ENCODE results near the gene NBEAL1.
"Not testable (repeated sequence)": the region's sequence is repeated elsewhere in the genome, so short reads cannot be mapped to it uniquely, and the experiment has no call there.

Gene NBEAL1

DNA sequence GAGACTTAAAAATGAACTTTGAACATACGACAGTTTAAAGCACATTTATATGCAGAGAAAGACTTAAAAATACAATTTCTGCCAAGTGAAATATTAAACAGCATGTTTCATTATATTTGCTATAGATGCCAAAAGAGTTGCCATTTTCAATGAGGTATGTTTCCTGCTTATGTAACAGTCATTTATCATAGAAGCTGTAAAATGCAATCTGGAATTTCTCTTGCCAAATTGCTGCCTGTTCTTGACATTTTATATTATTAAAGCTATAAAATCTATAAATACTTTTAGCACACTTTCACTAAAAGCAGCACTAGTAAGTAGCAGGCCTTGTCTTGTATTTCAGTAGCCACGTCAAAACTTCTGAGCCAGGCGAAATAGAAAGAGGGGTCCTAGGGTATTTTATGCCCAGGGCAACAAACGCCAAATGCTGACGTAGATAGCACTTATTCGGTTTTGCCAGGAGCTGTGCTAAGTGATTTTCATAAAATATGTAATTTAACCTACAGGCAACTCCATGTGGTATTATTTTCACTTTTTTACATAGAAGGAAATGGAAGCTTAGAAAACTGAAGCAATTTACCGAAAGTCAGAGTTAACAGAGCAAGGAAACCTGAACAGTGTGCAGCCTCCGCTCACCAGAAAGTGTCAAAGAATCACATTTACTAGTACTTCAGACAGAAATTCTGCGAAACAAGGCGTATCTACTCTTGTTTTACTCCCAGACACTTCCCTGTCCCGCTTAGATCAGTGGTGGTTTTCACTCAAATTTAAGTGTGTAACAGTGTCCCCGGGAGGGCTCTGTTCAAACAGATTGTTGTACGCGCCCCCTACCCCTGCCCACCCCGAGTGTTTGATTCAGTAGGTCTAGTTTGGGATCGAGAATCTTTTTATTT, 222.9 kb downstream of the NBEAL1 start:
- DNase-seq: no peak

DNA sequence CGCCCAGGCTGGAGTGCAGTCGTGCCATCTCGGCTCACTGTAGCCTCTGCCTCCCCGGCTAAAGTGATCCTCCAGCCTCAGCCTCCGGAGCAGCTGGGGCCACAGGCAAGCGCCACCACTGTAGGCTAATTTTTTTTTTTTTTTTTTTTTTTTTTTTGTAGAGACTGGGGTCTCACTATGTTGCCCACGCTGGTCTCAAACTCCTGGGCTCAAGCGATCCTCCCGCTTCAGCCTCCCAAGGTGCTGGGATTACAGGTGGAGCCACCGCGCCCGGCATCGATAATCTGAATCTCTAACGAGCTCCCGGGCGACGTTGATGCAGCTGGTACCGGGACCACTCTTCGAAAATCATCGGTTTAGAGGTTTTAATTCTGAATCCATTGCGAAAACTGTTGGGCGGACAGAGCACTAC, 223.6 kb downstream of the NBEAL1 start:
- DNase-seq: no peak

DNA sequence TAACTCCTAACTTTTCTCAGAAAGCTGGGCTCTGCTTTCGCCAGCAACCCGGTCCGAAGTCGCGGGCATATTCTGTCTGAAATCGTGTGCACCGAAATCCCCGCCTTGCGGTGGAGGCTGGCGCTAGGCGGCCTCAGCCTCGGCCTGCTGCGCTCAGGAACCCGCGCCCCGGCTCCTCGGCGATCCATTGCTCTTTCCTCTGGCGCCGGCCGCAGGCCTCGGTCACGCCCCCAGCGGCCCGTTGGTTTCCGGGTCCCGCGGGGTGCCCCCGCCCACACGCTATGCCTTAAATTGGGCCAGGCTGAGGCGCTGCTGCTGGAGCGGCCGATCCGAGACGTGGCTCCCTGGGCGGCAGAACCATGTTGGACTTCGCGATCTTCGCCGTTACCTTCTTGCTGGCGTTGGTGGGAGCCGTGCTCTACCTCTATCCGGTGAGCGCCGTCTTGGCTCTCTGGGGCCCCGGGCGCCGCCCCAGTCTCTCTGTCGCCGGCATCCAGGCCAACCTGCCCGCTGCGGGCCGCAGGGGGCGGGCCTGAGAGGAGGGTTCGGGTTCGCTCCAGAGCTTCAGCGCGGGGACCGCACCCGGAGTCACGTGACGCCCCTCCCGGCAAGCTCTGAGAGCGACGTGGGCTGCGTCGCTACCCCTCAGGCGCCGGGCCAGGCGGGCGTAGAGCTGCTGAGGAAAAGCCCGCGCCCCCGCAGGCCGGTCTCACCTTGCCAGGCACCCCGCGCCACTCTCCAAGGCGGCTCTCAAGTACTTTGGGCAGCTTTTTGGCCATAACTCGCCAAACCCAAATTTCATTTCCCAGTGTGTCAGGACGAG, 224.2 kb downstream of the NBEAL1 start, which contains the start of gene CYP20A1:
CYP20A1 (plus strand) TSS at position 315 of the 823 bp plus-strand sequence; CDS start at position 360, 45 bp downstream.
- peak; percentile 97 for DNase-seq

DNA sequence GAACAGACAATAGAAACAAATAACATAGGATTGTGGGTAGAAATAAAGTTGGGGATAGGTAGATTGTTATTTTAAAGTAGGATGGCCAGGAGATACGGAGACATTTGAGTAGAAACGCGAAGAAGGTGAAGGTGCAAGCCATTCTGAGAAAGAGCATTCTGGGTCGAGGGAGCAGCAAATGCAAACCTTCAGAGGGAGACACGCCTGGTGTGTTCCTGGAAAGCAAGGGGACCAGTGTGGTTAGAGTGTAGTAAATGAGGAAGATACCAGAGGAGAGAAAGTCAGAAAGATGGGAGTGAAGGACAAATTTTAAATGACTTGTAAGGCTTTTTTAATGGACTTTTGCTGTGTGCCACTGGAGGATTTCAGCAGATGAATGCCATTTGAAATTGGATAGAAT, 225.8 kb downstream of the NBEAL1 start:
- no peak for DNase-seq

DNA sequence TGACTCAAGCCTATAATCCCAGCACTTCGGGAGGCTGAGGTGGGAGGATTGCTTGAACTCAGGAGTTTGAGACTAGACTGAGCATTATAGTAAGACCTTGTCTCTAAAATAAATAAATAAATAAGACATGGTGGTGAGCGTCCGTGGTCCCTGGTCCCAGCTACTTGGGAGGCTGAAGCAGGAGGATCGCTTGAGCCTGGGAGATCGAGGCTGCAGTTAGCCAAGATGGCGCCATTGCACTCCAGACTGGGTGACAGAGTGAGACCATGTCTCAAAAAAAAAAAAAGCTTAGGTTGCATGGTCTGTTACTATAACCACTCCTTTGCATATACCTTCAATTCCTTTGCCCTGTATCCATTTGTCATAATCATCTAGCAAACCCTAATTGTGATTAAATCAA, 227.8 kb downstream of the NBEAL1 start:
- no peak for DNase-seq

DNA sequence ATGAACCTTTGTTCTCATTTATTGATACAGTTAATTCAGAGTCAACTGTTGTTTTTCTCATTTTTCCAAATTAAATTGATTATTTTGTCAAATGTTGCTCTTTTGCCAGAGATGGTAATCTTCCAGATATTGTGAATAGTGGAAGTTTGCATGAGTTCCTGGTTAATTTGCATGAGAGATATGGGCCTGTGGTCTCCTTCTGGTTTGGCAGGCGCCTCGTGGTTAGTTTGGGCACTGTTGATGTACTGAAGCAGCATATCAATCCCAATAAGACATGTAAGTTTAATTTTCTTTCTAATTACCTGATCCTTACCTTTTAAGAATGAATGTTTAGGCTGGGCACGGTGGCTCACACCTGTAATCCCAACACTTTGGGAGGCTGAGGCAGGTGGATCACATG, 232.0 kb downstream of the NBEAL1 start:
- no peak for DNase-seq

DNA sequence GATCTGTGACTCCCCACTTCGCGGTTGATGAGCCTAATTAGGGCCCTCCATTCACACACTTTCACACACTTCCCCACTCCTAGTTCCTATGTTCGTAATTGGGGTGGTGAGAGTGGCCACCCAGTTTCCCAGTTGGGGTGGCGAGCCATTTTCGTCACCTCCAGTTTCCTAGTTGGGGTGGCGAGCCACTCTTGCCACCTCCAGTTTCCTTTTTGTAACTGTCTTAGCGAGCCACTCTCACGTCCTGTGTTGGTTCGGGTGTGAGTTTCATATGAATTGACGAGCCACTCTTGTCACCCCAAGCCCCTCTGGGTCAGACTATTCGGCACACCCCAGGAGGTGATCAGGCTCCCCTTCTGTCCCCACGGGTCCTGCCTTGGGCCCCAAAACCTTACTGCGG, 238.1 kb downstream of the NBEAL1 start:
- no peak for DNase-seq

DNA sequence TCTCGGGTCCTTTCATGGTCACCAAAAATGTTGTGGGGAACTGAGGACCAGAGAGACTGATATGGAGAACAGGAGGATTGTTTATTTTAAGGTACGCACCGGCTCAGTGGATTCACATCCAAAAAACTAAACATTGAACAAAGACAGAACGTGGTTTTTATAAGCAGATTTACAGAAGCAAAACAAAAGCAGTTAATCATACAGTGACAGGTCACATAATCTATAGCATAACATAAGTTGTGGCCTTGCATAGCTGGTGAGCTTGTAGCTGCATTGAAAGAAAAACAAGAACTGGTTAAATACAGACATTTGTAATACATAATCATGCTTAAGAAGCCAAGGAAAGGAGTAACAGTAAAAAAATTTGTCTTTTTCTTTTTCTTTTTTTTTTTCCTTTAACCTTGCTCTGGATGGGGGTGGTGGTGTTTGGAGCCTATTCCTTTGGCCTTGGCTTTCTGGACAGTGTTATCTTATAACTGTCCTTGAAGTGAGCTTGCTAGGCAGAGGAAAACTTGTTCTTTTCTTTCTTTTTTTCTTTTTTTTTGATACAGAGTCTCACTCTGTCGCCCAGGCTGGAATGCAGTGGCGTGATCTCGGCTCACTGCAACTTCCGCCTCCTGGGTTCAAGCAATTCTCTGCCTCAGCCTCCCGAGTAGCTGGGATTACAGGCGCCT, 238.9 kb downstream of the NBEAL1 start:
- DNase-seq: not testable (repeated sequence)

DNA sequence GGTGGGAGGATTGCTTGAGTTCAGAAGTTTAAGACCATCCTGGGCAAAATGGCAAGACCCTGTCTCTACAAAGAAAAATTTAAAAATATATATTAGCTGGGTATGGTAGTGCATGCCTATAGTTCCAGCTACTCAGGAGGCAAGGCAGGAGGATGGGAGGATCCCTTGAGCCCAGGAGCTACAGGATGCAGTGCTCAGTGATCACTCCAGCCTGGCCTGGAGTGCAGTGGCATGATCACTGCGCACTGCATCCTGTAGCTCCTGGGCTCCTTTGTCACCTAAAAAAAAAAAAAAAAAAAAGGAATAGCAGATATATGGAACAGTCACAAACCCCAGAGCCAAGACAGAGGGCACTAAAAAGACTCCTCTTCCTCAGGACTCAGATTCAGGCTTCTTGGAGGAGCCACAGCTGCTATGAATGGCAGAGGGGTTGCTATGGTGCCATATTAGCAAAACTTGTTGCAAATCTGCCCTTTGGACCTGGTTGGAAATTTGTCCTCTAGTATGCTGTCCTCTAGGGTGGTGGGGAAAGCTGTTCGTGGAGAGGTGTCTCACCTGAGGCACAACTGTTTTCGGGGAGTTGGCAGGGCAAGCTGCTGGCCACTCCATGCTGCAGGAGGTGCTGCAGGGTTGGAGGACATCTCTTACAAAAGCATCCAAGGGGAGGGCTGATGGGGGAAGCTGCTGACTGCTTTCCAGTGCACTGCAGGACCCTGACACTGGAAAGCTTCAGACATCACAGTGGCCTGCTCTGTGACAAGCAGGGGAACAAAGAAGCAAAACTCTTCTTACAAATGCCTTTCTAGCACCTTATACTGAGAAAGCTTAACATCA, 246.9 kb downstream of the NBEAL1 start:
- DNase-seq: no peak
